IMR-90 (cell line): Measurements from ENCODE around the gene ADCY9. TPM values are rescaled to one million over a fixed set of nuclear protein-coding genes. Genes with fewer than 3 reads are reported as not detected.
"Not testable (repeated sequence)": the region's sequence is repeated elsewhere in the genome, so short reads cannot be mapped to it uniquely, and the experiment has no call there.

Source experiments
- ATAC-seq: fragments of 200-7000 bp; cut with Tn5 transposase; 2 replicates; pipeline ENCODE4 v1.9.1; 2020; ENCODE audit warnings: low read depth, mild to moderate bottlenecking, moderate library complexity
- BruUV-seq: library from RNA; stranded (reverse); fragments of 400-500 nt; replicated peaks from 2 replicates; lab custom pipeline; 2021; lab: Mats Ljungman, UMichigan
- CTCF ChIA-PET: fragments of 300-600 bp; formaldehyde crosslinking; extraction: SDS; loops from one replicate; lab custom pipeline; 2021; ENCODE audit warnings: antibody characterized with exemption; lab: Yijun Ruan, JAX
- POLR2A ChIA-PET: fragments of 300-600 bp; sonication (Branson Sonifier 250); formaldehyde crosslinking; loops from one replicate; lab custom pipeline; 2022; ENCODE audit warnings: antibody characterized with exemption; ENCODE audit not compliant: unreplicated experiment; lab: Charles Lee
- DNase-seq: peaks from one replicate; pipeline ENCODE4 v3.0.0; 2013
- H2AFZ ChIP-seq: replicated peaks from 2 replicates; pipeline ENCODE3; 2013; ENCODE audit warnings: low read length, mild to moderate bottlenecking; ENCODE audit not compliant: poor library complexity
- H2AK5ac ChIP-seq: 2 replicates; pipeline ENCODE4 v1.6.1; 2013; ENCODE audit warnings: low read depth, low read length, inconsistent platforms
- H2AK9ac ChIP-seq: replicated peaks from 2 replicates; pipeline ENCODE3; 2013; ENCODE audit warnings: mild to moderate bottlenecking, low read depth, low read length, moderate library complexity; ENCODE audit not compliant: poor library complexity
- H2BK120ac ChIP-seq: 2 replicates; pipeline ENCODE4 v1.6.1; 2013; ENCODE audit warnings: low read depth, low read length, inconsistent platforms
- H2BK15ac ChIP-seq: 3 replicates; pipeline ENCODE4 v1.6.1; 2013; ENCODE audit warnings: low read depth, low read length, inconsistent platforms
- H2BK20ac ChIP-seq: 2 replicates; pipeline ENCODE4 v1.6.1; 2013; ENCODE audit warnings: low read depth, mild to moderate bottlenecking, inconsistent platforms, low read length, moderate library complexity
- H2BK5ac ChIP-seq: 2 replicates; pipeline ENCODE4 v1.6.1; 2013; ENCODE audit warnings: mild to moderate bottlenecking, low read depth, low read length, inconsistent platforms; ENCODE audit not compliant: poor library complexity, severe bottlenecking
- H3K14ac ChIP-seq: replicated peaks from 2 replicates; pipeline ENCODE4 v1.6.1; 2013; ENCODE audit warnings: low read depth, low read length, inconsistent platforms
- H3K18ac ChIP-seq: 2 replicates; pipeline ENCODE4 v1.6.1; 2013; ENCODE audit warnings: low read depth, low read length, control low read depth
- H3K23ac ChIP-seq: 2 replicates; pipeline ENCODE4 v1.6.1; 2013; ENCODE audit warnings: low read depth, low read length, inconsistent platforms
- H3K27ac ChIP-seq: 2 replicates; pipeline ENCODE4 v1.5.1; 2013; ENCODE audit warnings: mild to moderate bottlenecking, control low read depth, low read length; ENCODE audit not compliant: insufficient read depth
- H3K27me3 ChIP-seq: 2 replicates; pipeline ENCODE4 v1.6.1; 2013; ENCODE audit warnings: low read length; ENCODE audit not compliant: control insufficient read depth, insufficient read depth
- H3K36me3 ChIP-seq: 2 replicates; pipeline ENCODE4 v1.6.1; 2013; ENCODE audit warnings: low read length, mixed read lengths; ENCODE audit not compliant: control insufficient read depth, insufficient read depth
- H3K4ac ChIP-seq: 2 replicates; pipeline ENCODE4 v1.6.1; 2013; ENCODE audit warnings: low read depth, low read length, inconsistent platforms
- H3K4me1 ChIP-seq: 2 replicates; pipeline ENCODE4 v1.6.1; 2013; ENCODE audit warnings: low read length, mixed read lengths; ENCODE audit not compliant: control insufficient read depth, insufficient read depth
- H3K4me2 ChIP-seq: 2 replicates; pipeline ENCODE4 v1.6.1; 2013; ENCODE audit warnings: low read depth, mild to moderate bottlenecking, control low read depth, low read length, moderate library complexity
- H3K4me3 ChIP-seq: 2 replicates; pipeline ENCODE4 v1.5.1; 2013; ENCODE audit warnings: low read depth, mild to moderate bottlenecking, control low read depth, low read length, moderate library complexity; ENCODE audit not compliant: insufficient read depth
- H3K56ac ChIP-seq: 2 replicates; pipeline ENCODE4 v1.6.1; 2013; ENCODE audit warnings: low read length, inconsistent platforms; ENCODE audit not compliant: insufficient read depth; ENCODE audit errors: extremely low read depth
- H3K79me1 ChIP-seq, 2 experiments: 2 replicates each; pipeline ENCODE4 v1.6.1; 2013; ENCODE audit warnings: low read length in 2 of 2, inconsistent platforms in 1 of 2, low read depth in 1 of 2
- H3K9ac ChIP-seq: 2 replicates; pipeline ENCODE4 v1.6.1; 2013; ENCODE audit warnings: low read depth, low read length, control low read depth
- H3K9me1 ChIP-seq: 2 replicates; pipeline ENCODE4 v1.6.1; 2013; ENCODE audit warnings: low read length, inconsistent platforms; ENCODE audit not compliant: insufficient read depth
- H3K9me3 ChIP-seq: 2 replicates; pipeline ENCODE4 v1.6.1; 2013; ENCODE audit warnings: low read length; ENCODE audit not compliant: control insufficient read depth, insufficient read depth
- H4K20me1 ChIP-seq: 2 replicates; pipeline ENCODE4 v1.6.1; 2013; ENCODE audit warnings: low read length, inconsistent platforms; ENCODE audit not compliant: insufficient read depth
- H4K5ac ChIP-seq: 2 replicates; pipeline ENCODE4 v1.6.1; 2013; ENCODE audit warnings: mild to moderate bottlenecking, low read depth, low read length, control low read depth
- H4K8ac ChIP-seq, 2 experiments: 2 replicates each; pipeline ENCODE4 v1.6.1; 2013; ENCODE audit warnings: low read depth in 2 of 2, low read length in 2 of 2, control low read depth in 1 of 2, inconsistent platforms in 1 of 2
- H4K91ac ChIP-seq: 2 replicates; pipeline ENCODE4 v1.6.1; 2013; ENCODE audit warnings: low read depth, low read length, inconsistent platforms; ENCODE audit not compliant: insufficient read depth
- BHLHE40 ChIP-seq: fragments of 150-350 bp; IDR thresholded peaks from 2 replicates; pipeline ENCODE4 v1.6.1; 2016; ENCODE audit warnings: mild to moderate bottlenecking, low read depth, low read length
- CEBPB ChIP-seq: IDR thresholded peaks from 2 replicates; pipeline ENCODE4 v1.6.1; 2012; ENCODE audit warnings: low read depth, low read length, improper control_type of control experiment
- WGBS, 2 experiments: methylation state at CpG; one replicate each; pipeline versions ENCODE4 v1.1.5 to v1.1.7; 2013; ENCODE audit warnings: missing lambda C conversion rate in 2 of 2; ENCODE audit not compliant: insufficient read length in 1 of 2; ENCODE audit errors: extremely low coverage in 2 of 2; 5-methylcytosine and 5-hydroxymethylcytosine counted together
- dilution Hi-C: fragments of 300-500 bp; cut with HindIII; formaldehyde crosslinking; loops from one replicate; pipeline ENCODE4 v1.14.3; 2018; ENCODE audit warnings: low sequenced_read_pairs; ENCODE audit not compliant: unreplicated experiment
- in situ Hi-C: fragments of 300-500 bp; cut with MboI; formaldehyde crosslinking; loops from 3 replicates; pipeline ENCODE4 v1.14.3; 2019; ENCODE audit warnings: low sequenced_read_pairs, inconsistent platforms, mixed read lengths
- intact Hi-C: fragments of 100-400 bp; cut with micrococcal nuclease; formaldehyde crosslinking; loops from 2 replicates; pipeline ENCODE4 v1.10.0; 2022
- polyA plus RNA-seq, 3 experiments: library from polyadenylated mRNA; depleted of rRNA; stranded (reverse); fragments of >200 nt; gene quantifications; 2 replicates each; pipeline ENCODE4 v1.2.3, GENCODE V29; 2012; ENCODE audit warnings: low replicate concordance in 1 of 3
- total RNA-seq: library from RNA; depleted of rRNA; stranded (reverse); fragments of >200 nt; gene quantifications from 2 replicates; pipeline ENCODE4 v1.2.3, GENCODE V29; 2012

The ADCY9 gene
- total and polyA plus RNA-seq, 2 of the 4 experiments (the other 2 are of a cell fraction): 5.4 to 12.5 TPM

DNA sequence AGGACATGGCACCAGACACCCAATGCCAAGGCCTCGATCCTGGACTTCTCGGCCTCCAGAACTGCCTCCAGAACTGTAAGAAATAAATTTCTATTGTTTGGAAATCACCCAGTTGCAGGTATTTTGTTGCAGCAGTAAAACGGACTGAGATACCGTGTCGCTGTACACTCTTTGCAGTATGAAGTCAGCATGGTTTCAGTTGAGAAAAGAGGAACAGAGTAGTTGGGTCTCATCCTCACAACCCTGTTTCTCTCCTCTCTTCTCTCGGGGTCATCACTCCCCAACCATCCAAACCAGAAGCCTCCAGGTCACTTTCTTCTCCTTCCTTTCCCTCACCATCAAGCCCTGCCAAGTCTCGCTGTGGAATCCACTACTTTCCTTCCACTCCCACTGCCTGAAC lies 77.8 kb downstream of the ADCY9 start:
- intact Hi-C loops: no loop called here
- WGBS, 2 experiments: 75% methylated on average over 2 of the region's 7 CpGs; no CpG with 5 or more reads in 1 of the 2 experiments

GRCh38 chr16:4036952-4037351 lies 79.3 kb downstream of the ADCY9 start:
- H3K9ac ChIP-seq, H3K14ac ChIP-seq, H4K5ac ChIP-seq, DNase-seq, H3K36me3 ChIP-seq, H2AFZ ChIP-seq, POLR2A ChIA-PET, in situ Hi-C loops, H3K23ac ChIP-seq, H2BK20ac ChIP-seq, CTCF ChIA-PET, H3K4ac ChIP-seq, H3K4me2 ChIP-seq, dilution Hi-C loops, H2BK15ac ChIP-seq, H2BK5ac ChIP-seq, H2AK9ac ChIP-seq, H2BK120ac ChIP-seq, H3K4me1 ChIP-seq, ATAC-seq, H3K27ac ChIP-seq, H3K4me3 ChIP-seq, H3K56ac ChIP-seq, H4K20me1 ChIP-seq, H2AK5ac ChIP-seq, H3K27me3 ChIP-seq, H3K18ac ChIP-seq, BruUV-seq, H3K9me1 ChIP-seq, H4K91ac ChIP-seq, intact Hi-C loops, H4K8ac ChIP-seq, H3K9me3 ChIP-seq: not testable (repeated sequence)
- H3K79me1 ChIP-seq: peaks cover 31 to 81% of the 10 kb centered on the region in 2 experiments; a peak in 3 of 4 replicates
- no CpG with 5 or more reads among the region's 3 CpGs for WGBS, 2 experiments

More for the DNA sequence above, 77.8 kb downstream of the ADCY9 start:
- H4K5ac ChIP-seq: no peak overlapping the region
- no peak overlapping the region for H3K18ac ChIP-seq
- H3K14ac ChIP-seq: no peak overlapping the region
- no peak overlapping the region for H2BK15ac ChIP-seq
- H2AFZ ChIP-seq: no peak overlapping the region
- no peak overlapping the region for H2BK120ac ChIP-seq
- H3K36me3 ChIP-seq: no peaks in the 10 kb centered on the region
- H3K9me1 ChIP-seq: peaks cover 6% of the 10 kb centered on the region
- dilution Hi-C loops (no loop called here), in situ Hi-C loops (no loop called here)
- ChIA-PET CTCF (no interaction called here), POLR2A (no interaction called here)
- DNase-seq (no peak), ATAC-seq (no peak)
- no peak overlapping the region for H2AK9ac ChIP-seq
- no peak overlapping the region for H3K4me2 ChIP-seq
- no peak overlapping the region for H3K4ac ChIP-seq
- H2AK5ac ChIP-seq: no peak overlapping the region
- BruUV-seq: no TSS peak
- H4K20me1 ChIP-seq: no peaks in the 10 kb centered on the region
- no peak overlapping the region for H3K9ac ChIP-seq
- H4K91ac ChIP-seq: no peak overlapping the region
- H3K27me3 ChIP-seq: no peaks in the 10 kb centered on the region
- H3K56ac ChIP-seq: no peak overlapping the region
- H4K8ac ChIP-seq: no peak overlapping the region
- H2BK20ac ChIP-seq: no peak overlapping the region
- H3K79me1 ChIP-seq: peaks cover 27 to 81% of the 10 kb centered on the region in 2 experiments; a peak in 3 of 4 replicates
- H2BK5ac ChIP-seq: no peak overlapping the region
- H3K23ac ChIP-seq: no peak overlapping the region
- no peak for TF ChIP-seq BHLHE40
- TF ChIP-seq CEBPB: no peak
- no peak overlapping the region for H3K27ac ChIP-seq
- no peaks in the 10 kb centered on the region for H3K9me3 ChIP-seq
- H3K4me3 ChIP-seq: no peak overlapping the region
- H3K4me1 ChIP-seq: peaks cover 4% of the 10 kb centered on the region
